GM23338 (cell line): Measurements from ENCODE around the gene PANK4. TPM values are rescaled to one million over a fixed set of nuclear protein-coding genes. Genes with fewer than 3 reads are reported as not detected.

ENCODE experiments used
- ATAC-seq: fragments of 200-7000 bp; cut with Tn5 transposase; 3 replicates; pipeline ENCODE4 v1.9.1; 2020
- DNase-seq: peaks from one replicate; pipeline ENCODE4 v3.0.0-alpha.2; 2015; ENCODE audit warnings: low spot score
- H2AFZ ChIP-seq: fragments of 200-600 bp; sonication (generic); 2 replicates; pipeline ENCODE4 v1.8.0; 2016; ENCODE audit warnings: antibody characterized with exemption, mild to moderate bottlenecking, moderate library complexity
- H3F3A ChIP-seq: fragments of 200-600 bp; sonication (generic); replicated peaks from 2 replicates; pipeline ENCODE4 v1.8.0; 2017; ENCODE audit warnings: antibody characterized with exemption, mixed run types, low read depth
- H3K27ac ChIP-seq: fragments of 200-600 bp; sonication (generic); 2 replicates; pipeline ENCODE4 v1.6.1; 2016; ENCODE audit warnings: low read depth
- H3K27me3 ChIP-seq: fragments of 200-600 bp; sonication (generic); 2 replicates; pipeline ENCODE4 v1.8.0; 2016; ENCODE audit warnings: mild to moderate bottlenecking, mixed run types, moderate library complexity; ENCODE audit not compliant: insufficient read depth
- H3K36me3 ChIP-seq: fragments of 200-600 bp; sonication (generic); 2 replicates; pipeline ENCODE4 v1.8.0; 2016; ENCODE audit warnings: mild to moderate bottlenecking; ENCODE audit not compliant: insufficient read depth
- H3K4me1 ChIP-seq: fragments of 200-600 bp; sonication (generic); 2 replicates; pipeline ENCODE4 v1.8.0; 2016; ENCODE audit warnings: mild to moderate bottlenecking, moderate library complexity; ENCODE audit not compliant: insufficient read depth
- H3K4me2 ChIP-seq: fragments of 200-600 bp; sonication (generic); 2 replicates; pipeline ENCODE4 v1.7.1; 2017; ENCODE audit warnings: mixed run types
- H3K4me3 ChIP-seq: fragments of 200-600 bp; sonication (generic); 2 replicates; pipeline ENCODE4 v1.6.1; 2016; ENCODE audit warnings: mixed run types
- H3K79me2 ChIP-seq: fragments of 200-600 bp; sonication (generic); replicated peaks from 2 replicates; pipeline ENCODE4 v1.8.0; 2017; ENCODE audit warnings: mild to moderate bottlenecking; ENCODE audit not compliant: insufficient read depth
- H3K9me2 ChIP-seq: fragments of 200-600 bp; sonication (generic); 2 replicates; pipeline ENCODE4 v1.8.0; 2017; ENCODE audit not compliant: insufficient read depth
- H4K20me1 ChIP-seq: fragments of 200-600 bp; sonication (generic); replicated peaks from 2 replicates; pipeline ENCODE4 v1.8.0; 2017; ENCODE audit warnings: mild to moderate bottlenecking; ENCODE audit not compliant: insufficient read depth
- H3K27ac Mint-ChIP-seq: 2 replicates; pipeline ENCODE4 v1.8.0; 2020; ENCODE audit warnings: inconsistent platforms, mild to moderate bottlenecking, moderate library complexity, mixed read lengths
- H3K27me3 Mint-ChIP-seq: 3 replicates; pipeline ENCODE4 v1.8.0; 2022; ENCODE audit warnings: low read depth, mild to moderate bottlenecking, moderate library complexity, mixed read lengths, inconsistent platforms; ENCODE audit not compliant: insufficient read depth, poor library complexity
- H3K36me3 Mint-ChIP-seq: 3 replicates; pipeline ENCODE4 v1.8.0; 2021; ENCODE audit warnings: low read depth, mild to moderate bottlenecking, inconsistent platforms, moderate library complexity, mixed read lengths
- H3K4me1 Mint-ChIP-seq: 3 replicates; pipeline ENCODE4 v1.8.0; 2020; ENCODE audit warnings: mild to moderate bottlenecking, inconsistent platforms, mixed read lengths
- H3K4me3 Mint-ChIP-seq: 3 replicates; pipeline ENCODE4 v1.8.0; 2021; ENCODE audit warnings: moderate library complexity, mild to moderate bottlenecking, inconsistent platforms, mixed read lengths
- H3K9me3 Mint-ChIP-seq: 3 replicates; pipeline ENCODE4 v1.8.0; 2020; ENCODE audit warnings: moderate library complexity, mild to moderate bottlenecking, inconsistent platforms, mixed read lengths
- CTCF ChIP-seq, 2 experiments: fragments of 200-600 bp in 1 of 2; sonication (generic) in 1 of 2; conservative IDR thresholded peaks; 2 replicates each; pipeline versions ENCODE4 v1.5.1 to v1.6.1; 2016 to 2017; ENCODE audit warnings: antibody characterized with exemption in 2 of 2, low read depth in 2 of 2, mild to moderate bottlenecking in 2 of 2, moderate library complexity in 1 of 2
- ETS1 ChIP-seq: IDR thresholded peaks from 2 replicates; pipeline ENCODE4 v1.6.1; 2016; ENCODE audit warnings: antibody characterized with exemption
- EZH2 ChIP-seq: fragments of 200-600 bp; sonication (generic); IDR thresholded peaks from one replicate; pipeline ENCODE4 v1.8.0; 2017; ENCODE audit warnings: antibody characterized with exemption, mild to moderate bottlenecking, low read depth; ENCODE audit not compliant: unreplicated experiment
- EZH2phosphoT487 ChIP-seq: fragments of 200-600 bp; sonication (generic); IDR thresholded peaks from one replicate; pipeline ENCODE4 v1.8.1; 2018; ENCODE audit warnings: antibody characterized with exemption; ENCODE audit not compliant: unreplicated experiment
- JUNB ChIP-seq: IDR thresholded peaks from one replicate; pipeline ENCODE4 v1.6.1; 2016; ENCODE audit warnings: antibody characterized with exemption; ENCODE audit not compliant: unreplicated experiment
- NANOG ChIP-seq: IDR thresholded peaks from 2 replicates; pipeline ENCODE4 v1.6.1; 2016; ENCODE audit warnings: antibody characterized with exemption, borderline replicate concordance
- POLR2AphosphoS5 ChIP-seq: IDR thresholded peaks from 2 replicates; pipeline ENCODE4 v1.6.1; 2016; ENCODE audit warnings: antibody characterized with exemption, low read depth
- REST ChIP-seq: IDR thresholded peaks from one replicate; pipeline ENCODE4 v1.6.1; 2018; ENCODE audit warnings: antibody characterized with exemption; ENCODE audit not compliant: unreplicated experiment
- ZNF114 ChIP-seq: fragments of 250-450 bp; sonication (Bioruptor Pico); IDR thresholded peaks from 2 replicates; pipeline ENCODE4 v1.5.0; 2020; ENCODE audit warnings: mild to moderate bottlenecking, moderate library complexity
- ZNF331 ChIP-seq: fragments of 250-450 bp; sonication (Bioruptor Pico); IDR thresholded peaks from 2 replicates; pipeline ENCODE4 v1.5.0; 2020; ENCODE audit warnings: low read depth, mild to moderate bottlenecking, moderate library complexity
- ZNF462 ChIP-seq: fragments of 250-450 bp; sonication (Bioruptor Pico); IDR thresholded peaks from 2 replicates; pipeline ENCODE4 v1.5.0; 2020; ENCODE audit warnings: mild to moderate bottlenecking, moderate library complexity
- polyA plus RNA-seq: library from polyadenylated mRNA; unstranded; fragments of >200 nt; fragmentation: Nextera tagmentation; extraction: Ambion mirVana; gene quantifications from 2 replicates; pipeline ENCODE4 v1.2.1, GENCODE V29; 2016
- total RNA-seq: library from RNA; depleted of rRNA; stranded (reverse); fragments of >200 nt; shearing (Covaris generic); gene quantifications from 2 replicates; pipeline ENCODE4 v1.2.3, GENCODE V29; 2014

Gene PANK4
- total and polyA plus RNA-seq, 2 experiments from 2014 or later, result 25.8 to 43.7 TPM

- TF ChIP-seq ZNF462 (CRISPR knock-in tag), result no peak
Observed at GRCh38 chr1:2502661-2503553, 23.5 kb downstream of the PANK4 start (continued).

- Histone ChIP-seq H2AFZ (no peak overlapping the region), H3K27ac (no peak overlapping the region), H3K36me3 (no peaks in the 10 kb centered on the region), H3K4me2 (no peak overlapping the region), H3K79me2 (no peaks in the 10 kb centered on the region), H3K4me3 (no peak overlapping the region), H3F3A (no peaks in the 10 kb centered on the region), H4K20me1 (no peaks in the 10 kb centered on the region), H3K27me3 (no peaks in the 10 kb centered on the region), H3K4me1 (no peaks in the 10 kb centered on the region), H3K9me2 (no peaks in the 10 kb centered on the region)
- no peak for DNase-seq
- TF ChIP-seq ETS1, result no peak
- no peak for TF ChIP-seq EZH2
- TF ChIP-seq REST, result no peak
- TF ChIP-seq CTCF (conservative IDR thresholded peaks at IDR 0.05; ENCODE audit: low read depth in 2 of 2), result no peak
- TF ChIP-seq POLR2AphosphoS5, result no peak
- TF ChIP-seq EZH2phosphoT487, result no peak
- TF ChIP-seq NANOG, result no peak
- no peak for TF ChIP-seq ZNF331 (CRISPR knock-in tag)
- TF ChIP-seq JUNB, result no peak
- no peak for TF ChIP-seq ZNF114 (CRISPR knock-in tag)
- Mint-ChIP-seq H3K36me3 (no peaks in the 10 kb centered on the region), H3K27me3 (peaks cover 9% of the 10 kb centered on the region), H3K9me3 (no peaks in the 10 kb centered on the region), H3K27ac (no peak overlapping the region), H3K4me3 (no peak overlapping the region), H3K4me1 (no peaks in the 10 kb centered on the region)
- no peak for ATAC-seq
Observed at GRCh38 chr1:2502210-2502609, 24.2 kb downstream of the PANK4 start.
